GM18520 (cell line): ENCODE data around the gene PTPRG.
A peak's percentile ranks its signal among the peaks of the same experiment; 100 is the strongest.

ENCODE experiments used
- ATAC-seq: cut with Tn5 transposase; IDR thresholded peaks from one replicate; pipeline ENCODE4 v1.9.1; 2021; ENCODE audit not compliant: unreplicated experiment

PTPRG gene

DNA sequence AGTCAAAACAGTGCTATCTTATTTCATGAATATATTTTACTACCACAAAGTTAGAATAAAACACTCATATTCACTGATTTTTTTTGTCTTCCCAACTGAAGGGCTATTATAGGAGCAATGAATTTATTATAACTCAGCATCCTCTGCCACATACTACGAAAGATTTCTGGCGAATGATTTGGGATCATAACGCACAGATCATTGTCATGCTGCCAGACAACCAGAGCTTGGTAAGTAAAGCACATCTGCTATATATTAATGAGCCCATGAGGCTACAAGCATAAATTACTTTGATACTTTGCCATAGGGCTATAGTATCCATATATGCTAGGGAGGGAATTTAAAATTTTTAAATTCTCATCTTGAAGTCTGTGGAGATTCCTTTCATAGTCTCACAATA, 716.1 kb downstream of the PTPRG start:
- no peak for ATAC-seq

GRCh38 chr3:62277986-62278385, 716.6 kb downstream of the PTPRG start:
- ATAC-seq = no peak

DNA sequence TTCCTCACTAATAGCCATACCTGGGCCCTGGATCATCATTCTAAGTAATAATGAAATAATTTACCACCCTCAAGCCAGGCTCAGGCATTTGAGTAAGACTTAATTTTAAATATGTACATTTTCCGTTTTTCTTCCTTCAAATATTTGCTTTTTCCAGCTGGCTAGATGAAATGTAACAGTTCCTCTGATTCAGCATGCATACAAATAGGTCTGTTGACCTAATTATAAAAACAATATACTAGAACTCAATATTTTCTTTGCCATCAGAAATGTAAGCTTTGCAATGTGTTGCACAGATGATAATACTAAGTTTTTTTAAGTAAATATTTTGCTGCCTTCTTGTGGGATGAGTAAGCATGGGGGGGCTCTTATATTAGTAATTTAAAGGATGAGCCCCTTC, 720.4 kb downstream of the PTPRG start:
- no peak for ATAC-seq

DNA sequence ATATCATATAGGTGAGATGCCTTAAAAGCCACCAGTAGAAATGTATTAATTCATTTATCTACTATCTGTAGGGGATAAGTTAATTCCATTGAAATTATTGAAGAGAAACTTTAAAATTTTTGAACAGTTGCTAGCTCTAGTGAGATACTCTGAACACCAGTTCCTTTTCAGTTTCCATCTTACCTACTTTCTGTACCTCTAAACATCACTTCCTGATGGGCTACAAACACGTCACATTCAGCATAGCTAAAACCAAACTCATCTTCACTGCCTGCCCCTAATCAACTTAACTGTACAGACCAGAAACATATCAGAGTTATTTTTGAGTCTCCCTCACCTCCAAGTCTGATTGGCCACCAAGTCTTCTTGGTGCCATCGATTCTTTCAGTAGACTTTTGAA, 723.1 kb downstream of the PTPRG start:
- no peak for ATAC-seq

GRCh38 chr3:62287392-62287927, 726.1 kb downstream of the PTPRG start:
- no peak for ATAC-seq

DNA sequence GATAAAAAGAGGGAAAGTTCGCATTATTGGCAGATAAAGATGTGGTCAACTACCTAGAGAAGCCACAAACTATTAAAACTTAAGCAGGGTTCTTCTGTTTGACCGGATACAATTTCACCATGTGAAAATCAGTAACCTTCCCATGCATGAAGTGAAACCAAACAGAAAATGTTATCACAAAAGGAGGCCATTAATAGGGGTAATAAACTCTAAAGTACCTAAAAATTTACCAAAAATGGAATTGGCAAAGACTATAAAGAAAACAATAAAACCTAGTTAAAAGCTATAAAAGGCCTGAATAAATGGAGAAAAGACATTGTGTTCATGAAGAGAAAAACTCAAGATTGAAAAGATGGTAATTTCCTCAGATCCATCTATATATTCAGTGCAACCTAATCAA, 728.6 kb downstream of the PTPRG start:
- no peak for ATAC-seq

GRCh38 chr3:62293051-62293780, 731.8 kb downstream of the PTPRG start:
- ATAC-seq = no peak

GRCh38 chr3:62295571-62295970, 734.2 kb downstream of the PTPRG start:
- ATAC-seq = no peak

DNA sequence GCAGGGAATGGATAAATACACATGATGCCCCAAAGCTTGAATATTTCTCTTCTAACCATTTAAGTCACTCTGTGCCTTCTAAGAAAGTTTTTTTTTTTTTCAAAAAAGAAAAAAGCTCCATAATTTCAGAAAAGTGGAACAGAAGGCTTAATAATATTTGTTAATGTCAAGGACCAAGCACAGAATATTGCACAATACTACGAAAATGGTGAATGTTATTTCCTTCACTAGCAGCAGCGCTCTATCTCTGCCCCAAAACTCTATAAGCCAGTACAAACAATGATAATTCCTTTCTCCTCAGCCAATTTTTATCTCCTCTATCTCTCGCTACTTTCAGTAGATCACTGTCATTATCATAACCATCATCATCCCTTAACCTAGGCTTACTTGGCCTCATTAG, 739.2 kb downstream of the PTPRG start:
- no peak for ATAC-seq

GRCh38 chr3:62312201-62312600, 750.8 kb downstream of the PTPRG start:
- no peak for ATAC-seq

GRCh38 chr3:62316525-62316924, 755.2 kb downstream of the PTPRG start:
- ATAC-seq = no peak

DNA sequence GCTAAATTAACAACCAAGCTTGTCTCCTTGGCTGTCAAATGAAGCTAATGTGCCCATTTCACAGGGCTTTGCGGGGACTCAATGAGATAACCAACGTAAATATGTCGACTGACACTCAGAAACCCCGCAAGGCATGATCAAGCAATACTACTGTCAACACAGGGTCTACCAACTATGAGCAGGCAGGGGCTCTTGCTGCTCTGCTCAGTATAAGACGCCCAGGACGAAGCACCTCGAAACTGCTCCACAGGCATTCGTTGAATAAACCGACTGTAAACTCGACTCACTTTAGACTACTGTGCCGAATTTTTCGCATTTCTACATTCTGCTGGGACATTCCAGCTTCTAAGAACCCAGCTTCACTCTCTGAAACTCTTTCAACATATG, 757.0 kb downstream of the PTPRG start:
- no peak for ATAC-seq

- ATAC-seq = peak; percentile 55
These were observed 757.6 kb downstream of the PTPRG start for GRCh38 chr3:62318752-62319569.

GRCh38 chr3:62319570-62320243, 758.3 kb downstream of the PTPRG start:
- no peak for ATAC-seq

- ATAC-seq = no peak
These were observed 761.9 kb downstream of the PTPRG start for GRCh38 chr3:62323241-62323640.

DNA sequence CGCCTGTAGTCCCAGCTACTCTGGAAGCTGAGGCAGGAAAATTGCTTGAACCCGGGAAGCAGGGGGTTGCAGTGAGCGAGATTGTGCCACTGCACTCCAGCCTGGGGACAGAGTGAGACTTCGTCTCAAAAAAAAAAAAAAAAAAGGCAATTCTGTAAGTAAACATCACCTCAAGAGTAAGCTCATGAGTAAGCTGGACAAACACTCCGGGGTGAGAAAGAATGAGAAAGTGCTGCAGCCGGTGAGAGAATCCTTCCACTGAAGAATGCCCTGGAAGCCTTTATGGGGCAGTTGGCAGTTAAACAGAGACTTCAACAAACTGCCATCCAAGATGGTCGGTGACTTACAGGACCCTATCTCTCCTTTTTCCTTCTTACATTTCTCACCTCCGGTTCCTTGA, 764.5 kb downstream of the PTPRG start:
- no peak for ATAC-seq

GRCh38 chr3:62329971-62330370, 768.6 kb downstream of the PTPRG start:
- no peak for ATAC-seq

GRCh38 chr3:62332017-62332416, 770.6 kb downstream of the PTPRG start:
- no peak for ATAC-seq

DNA sequence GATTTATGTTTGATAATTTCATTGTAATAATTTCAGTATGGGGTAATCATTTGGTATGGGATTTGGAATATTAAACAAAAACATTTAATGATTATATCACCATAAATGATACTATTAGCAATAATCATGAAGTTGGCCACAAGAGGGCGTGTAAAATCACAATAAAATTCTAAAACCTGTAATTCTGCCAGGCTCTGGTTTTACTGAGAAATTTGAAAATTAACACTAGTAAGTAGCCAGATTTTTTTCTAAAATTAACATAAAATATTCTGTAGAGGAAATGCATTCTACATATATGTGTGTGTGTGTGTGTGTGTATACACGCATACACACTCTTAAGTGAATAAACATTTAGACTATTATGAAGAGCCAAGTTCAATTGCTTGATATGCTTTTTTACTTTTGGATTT, 771.5 kb downstream of the PTPRG start:
- no peak for ATAC-seq

DNA sequence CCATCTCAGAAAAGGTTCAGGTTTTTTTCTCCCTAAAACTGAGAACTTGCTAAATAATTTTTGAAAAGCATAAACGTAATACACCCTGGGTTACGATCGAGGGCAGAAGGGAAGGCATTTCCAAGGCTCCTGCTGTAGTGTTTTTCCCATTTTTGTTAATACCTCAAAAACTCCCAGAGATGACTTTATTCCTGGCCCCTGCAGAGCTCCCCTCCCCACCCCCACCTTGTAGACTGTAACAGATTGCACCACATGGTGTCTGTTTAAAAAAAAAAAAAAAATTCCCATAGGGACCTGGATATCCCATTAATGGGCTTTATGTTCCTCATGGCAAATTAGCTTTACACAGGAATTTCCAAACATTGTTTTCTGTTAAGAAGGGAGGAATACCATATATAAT, 773.8 kb downstream of the PTPRG start:
- no peak for ATAC-seq

- ATAC-seq = no peak
These were observed 782.4 kb downstream of the PTPRG start for GRCh38 chr3:62343755-62344154.
